Small intestine (tissue), 7 donors: ENCODE results near the gene MBD3L1. TPM values are rescaled to one million over a fixed set of nuclear protein-coding genes. Genes with fewer than 3 reads are reported as not detected.

ENCODE experiments used
- DNase-seq, 2 donors: peaks; one replicate each; pipeline versions ENCODE4 v3.0.0 to v3.0.0-alpha.2; 2013
- FAIRE-seq: peaks from 2 replicates; lab custom pipeline; 2012; peaks lifted over from hg19 to GRCh38; lab: Jason Lieb, UNC
- H3K27ac ChIP-seq, 3 donors: one replicate each; pipeline ENCODE4 v1.5.1; 2013; ENCODE audit warnings: low read length in 2 of 3, mild to moderate bottlenecking in 2 of 3, control low read depth in 1 of 3, inconsistent platforms in 1 of 3, low read depth in 1 of 3, moderate library complexity in 1 of 3
- H3K27me3 ChIP-seq, 3 donors: one replicate each; pipeline ENCODE4 v1.6.1; 2013; ENCODE audit warnings: low read length in 3 of 3, inconsistent platforms in 1 of 3; ENCODE audit not compliant: control insufficient read depth in 3 of 3, insufficient read depth in 3 of 3
- H3K36me3 ChIP-seq, 3 donors: one replicate each; pipeline ENCODE4 v1.6.1; 2013; ENCODE audit warnings: low read length in 3 of 3, inconsistent platforms in 1 of 3, low read depth in 1 of 3, mild to moderate bottlenecking in 1 of 3, moderate library complexity in 1 of 3; ENCODE audit not compliant: control insufficient read depth in 3 of 3, insufficient read depth in 2 of 3
- H3K4me1 ChIP-seq, 3 donors: one replicate each; pipeline ENCODE4 v1.6.1; 2013; ENCODE audit warnings: low read length in 2 of 3, inconsistent platforms in 1 of 3, low read depth in 1 of 3, mild to moderate bottlenecking in 1 of 3, moderate library complexity in 1 of 3; ENCODE audit not compliant: control insufficient read depth in 3 of 3, insufficient read depth in 2 of 3
- H3K4me3 ChIP-seq, 3 donors: one replicate each; pipeline ENCODE4 v1.5.1; 2013; ENCODE audit warnings: low read length in 3 of 3, control low read depth in 1 of 3, inconsistent platforms in 1 of 3, low read depth in 1 of 3, mild to moderate bottlenecking in 1 of 3, moderate library complexity in 1 of 3
- H3K9me3 ChIP-seq, 2 donors: one replicate each; pipeline ENCODE4 v1.6.1; 2013; ENCODE audit warnings: low read depth in 1 of 2, low read length in 1 of 2; ENCODE audit not compliant: control insufficient read depth in 2 of 2, insufficient read depth in 1 of 2
- whole genome bisulfite sequencing, 3 donors: extraction: QIAGEN DNeasy Blood & Tissue Kit; methylation state at CpG; one replicate each; pipeline ENCODE4 v1.1.7; 2013; 5-methylcytosine and 5-hydroxymethylcytosine counted together
- polyA plus RNA-seq, 4 donors: library from polyadenylated mRNA; stranded (reverse) in 3 of 4; unstranded in 1 of 4; fragments of 200-250 nt in 3 of 4; fragments of 120-200 nt in 1 of 4; gene quantifications; one replicate each; pipeline versions ENCODE4 v1.2.1 to v1.2.3, GENCODE V29; 2013
- donor health status: healthy with polysubstance abuse.
- donor health status: control.
- donor health status: control.
- donor health status: Bipolar disorder and iron deficiency.
- donor health status: healthy.

The MBD3L1 gene
- polyA plus RNA-seq, 4 donors = not detected

GRCh38 chr19:8821748-8822241, 10.4 kb upstream of the MBD3L1 start:
- Histone ChIP-seq H3K4me3 (no peak overlapping the region), H3K27ac (no peak overlapping the region), H3K27me3 (no peaks in the 10 kb centered on the region), H3K9me3 (peaks cover 4 to 38% of the 10 kb centered on the region in 2 donors), H3K36me3 (peaks cover 21 to 72% (median 40%) of the 10 kb centered on the region in 3 donors), H3K4me1 (no peaks in the 10 kb centered on the region)
- FAIRE-seq = no peak
- no peak for DNase-seq
- 93 to 96% (median 94%) methylated on average over 5 of the region's 5 CpGs for WGBS, 3 donors

- Histone ChIP-seq H3K4me1 (peaks cover 0 to under 1% (median 0%) of the 10 kb centered on the region in 3 donors), H3K27ac (no peak overlapping the region), H3K36me3 (peaks cover 9 to 53% (median 28%) of the 10 kb centered on the region in 3 donors), H3K27me3 (no peaks in the 10 kb centered on the region), H3K9me3 (peaks cover under 1 to 26% of the 10 kb centered on the region in 2 donors), H3K4me3 (no peak overlapping the region)
- WGBS, 3 donors = 91 to 97% (median 95%) methylated on average over 5 of the region's 5 CpGs
- DNase-seq = no peak
- no peak for FAIRE-seq
Observed at GRCh38 chr19:8826371-8826770, 5.8 kb upstream of the MBD3L1 start.

DNA sequence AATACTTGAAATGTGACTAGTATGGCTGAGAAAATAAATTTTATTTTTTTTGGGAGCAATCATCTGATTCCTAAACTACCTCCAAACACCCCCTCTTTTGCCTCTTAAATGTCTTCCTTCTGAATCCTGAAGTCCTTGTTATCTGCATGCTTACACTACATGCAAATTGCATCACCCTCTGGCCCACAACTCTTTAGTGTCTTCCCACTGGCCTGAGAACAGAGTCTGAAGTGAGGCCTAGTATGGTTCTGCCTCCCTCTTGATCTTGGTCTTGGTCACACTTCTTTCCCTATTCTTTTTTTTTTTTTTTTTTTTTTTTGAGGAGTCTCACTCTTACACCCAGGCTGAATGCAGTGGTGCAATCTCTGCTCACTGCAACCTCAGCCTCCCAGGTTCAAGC, 4.9 kb upstream of the MBD3L1 start:
- no peak for FAIRE-seq
- no peak for DNase-seq
- Histone ChIP-seq H3K27ac (no peak overlapping the region), H3K4me3 (no peak overlapping the region), H3K9me3 (peaks cover 0 to 20% of the 10 kb centered on the region in 2 donors), H3K36me3 (peaks cover 3 to 44% (median 22%) of the 10 kb centered on the region in 3 donors), H3K4me1 (peaks cover 0 to 3% (median 0%) of the 10 kb centered on the region in 3 donors), H3K27me3 (no peaks in the 10 kb centered on the region)

- no peaks in the 10 kb centered on the region for H3K27me3 ChIP-seq
- FAIRE-seq (no peak), DNase-seq (no peak)
- WGBS, 3 donors = 60 to 68% (median 63%) methylated on average over 6 of the region's 6 CpGs
- H3K4me3 ChIP-seq = peak overlapping the region; percentile 69 to 93 (median 86)
- H3K9me3 ChIP-seq = peaks cover 0 to 6% of the 10 kb centered on the region in 2 donors
- peak overlapping the region in 2 of 3 donors; percentile 94 to 97 for H3K27ac ChIP-seq
- peaks cover 0 to 10% (median 0%) of the 10 kb centered on the region in 3 donors for H3K36me3 ChIP-seq
- H3K4me1 ChIP-seq = peaks cover 0 to 3% (median 0%) of the 10 kb centered on the region in 3 donors
Observed at GRCh38 chr19:8831373-8831772, 804 bp upstream of the MBD3L1 start.

DNA sequence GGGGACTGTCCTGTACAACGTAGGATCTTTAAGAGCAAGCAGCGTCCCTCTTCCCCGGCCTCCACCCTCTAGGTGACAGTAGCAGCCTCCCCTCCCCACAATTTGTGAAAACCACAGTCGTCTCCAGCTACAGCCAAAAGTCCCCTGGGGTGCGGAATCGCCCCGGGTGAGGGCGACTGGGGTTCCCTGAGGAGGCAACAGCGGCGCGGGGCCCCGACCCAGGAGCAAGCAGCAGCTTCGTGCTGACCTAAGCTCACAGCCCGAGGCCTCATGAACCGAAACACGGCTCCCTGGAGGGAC, 395 bp upstream of the MBD3L1 start:
- WGBS, 3 donors = 0 to 1% (median 0%) methylated on average over 16 of the region's 16 CpGs
- Histone ChIP-seq H3K27ac (peak overlapping the region; percentile 86 to 97 (median 94)), H3K4me3 (peak overlapping the region; percentile 69 to 93 (median 86)), H3K9me3 (peaks cover 0 to 2% of the 10 kb centered on the region in 2 donors), H3K36me3 (peaks cover 0 to 8% (median 0%) of the 10 kb centered on the region in 3 donors), H3K27me3 (no peaks in the 10 kb centered on the region), H3K4me1 (peaks cover 0 to 3% (median 0%) of the 10 kb centered on the region in 3 donors)
- FAIRE-seq = no peak
- no peak for DNase-seq

- WGBS, 3 donors = 54 to 68% (median 65%) methylated on average over 2 of the region's 2 CpGs
- DNase-seq (no peak), FAIRE-seq (no peak)
- H3K4me3 ChIP-seq = no peak overlapping the region
- no peaks in the 10 kb centered on the region for H3K9me3 ChIP-seq
- no peaks in the 10 kb centered on the region for H3K27me3 ChIP-seq
- peaks cover 0 to 3% (median 0%) of the 10 kb centered on the region in 3 donors for H3K4me1 ChIP-seq
- H3K27ac ChIP-seq = no peak overlapping the region
- H3K36me3 ChIP-seq = no peaks in the 10 kb centered on the region
Observed at GRCh38 chr19:8835446-8835845, 3.3 kb downstream of the MBD3L1 start.

GRCh38 chr19:8835877-8836276, 3.7 kb downstream of the MBD3L1 start:
- Histone ChIP-seq H3K9me3 (no peaks in the 10 kb centered on the region), H3K36me3 (no peaks in the 10 kb centered on the region), H3K27me3 (no peaks in the 10 kb centered on the region), H3K4me1 (peaks cover 0 to 3% (median 0%) of the 10 kb centered on the region in 3 donors), H3K27ac (no peak overlapping the region), H3K4me3 (no peak overlapping the region)
- no peak for DNase-seq
- 93 to 95% (median 95%) methylated on average over 3 of the region's 3 CpGs for WGBS, 3 donors
- no peak for FAIRE-seq

GRCh38 chr19:8840708-8841107, 8.5 kb downstream of the MBD3L1 start:
- Histone ChIP-seq H3K27me3 (no peaks in the 10 kb centered on the region), H3K4me1 (no peaks in the 10 kb centered on the region), H3K9me3 (no peaks in the 10 kb centered on the region), H3K27ac (no peak overlapping the region), H3K36me3 (no peaks in the 10 kb centered on the region), H3K4me3 (no peak overlapping the region)
- WGBS, 3 donors = 85 to 90% (median 88%) methylated on average over 5 of the region's 5 CpGs
- no peak for DNase-seq
- no peak for FAIRE-seq

DNA sequence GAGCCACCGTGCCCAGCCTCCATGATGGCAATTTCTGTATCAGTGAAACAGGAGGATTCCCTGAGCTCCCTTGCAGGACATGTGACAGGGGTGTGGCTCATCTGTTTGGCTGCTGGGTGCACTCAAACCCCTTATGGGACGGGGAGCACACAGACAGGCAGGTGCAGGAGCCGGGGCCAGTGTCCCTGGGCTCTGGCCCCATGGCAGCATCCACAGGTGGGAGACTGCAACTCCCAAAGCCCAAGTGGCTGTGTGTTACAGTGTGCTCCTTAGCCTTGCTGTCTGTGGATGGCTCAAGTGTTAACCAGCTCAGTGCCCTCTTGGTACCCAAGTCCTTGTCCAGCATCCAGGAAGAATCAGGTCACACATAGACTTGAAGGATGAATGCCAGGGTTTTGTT, 14.6 kb downstream of the MBD3L1 start:
- H3K9me3 ChIP-seq = peaks cover 0 to 2% of the 10 kb centered on the region in 2 donors
- H3K36me3 ChIP-seq = no peaks in the 10 kb centered on the region
- H3K4me1 ChIP-seq = no peaks in the 10 kb centered on the region
- FAIRE-seq (no peak), DNase-seq (no peak)
- 70 to 83% (median 79%) methylated on average over 3 of the region's 3 CpGs for WGBS, 3 donors
- H3K27me3 ChIP-seq = no peaks in the 10 kb centered on the region
- no peak overlapping the region for H3K4me3 ChIP-seq
- H3K27ac ChIP-seq = no peak overlapping the region
